DND-41 (cell line): ENCODE data around the gene DLG2.

ENCODE experiments used
- ATAC-seq: fragments of 200-7000 bp; cut with Tn5 transposase; 3 replicates; pipeline ENCODE4 v1.9.1; 2021; ENCODE audit warnings: low read depth; ENCODE audit not compliant: insufficient read depth
- DNase-seq: peaks from one replicate; pipeline ENCODE4 v3.0.0-alpha.2; 2020
- H2AFZ ChIP-seq: 2 replicates; pipeline ENCODE4 v1.6.0; 2012; ENCODE audit warnings: low read depth, low read length
- H3K27ac ChIP-seq: 2 replicates; pipeline ENCODE4 v1.5.1; 2012; ENCODE audit warnings: low read length, inconsistent platforms
- H3K27me3 ChIP-seq: fragments of 200-600 bp; sonication (generic); 2 replicates; pipeline ENCODE4 v1.6.0; 2012; ENCODE audit warnings: low read length, mild to moderate bottlenecking, inconsistent platforms; ENCODE audit not compliant: insufficient read depth, poor library complexity
- H3K36me3 ChIP-seq: 2 replicates; pipeline ENCODE4 v1.5.1; 2012; ENCODE audit warnings: low read length, inconsistent platforms; ENCODE audit not compliant: insufficient read depth
- H3K4me1 ChIP-seq: 2 replicates; pipeline ENCODE4 v1.5.1; 2012; ENCODE audit warnings: mild to moderate bottlenecking, low read length; ENCODE audit not compliant: insufficient read depth
- H3K4me2 ChIP-seq: 2 replicates; pipeline ENCODE4 v1.6.0; 2012; ENCODE audit warnings: mild to moderate bottlenecking, moderate library complexity, low read length, inconsistent platforms; ENCODE audit not compliant: insufficient read depth
- H3K4me3 ChIP-seq, 2 experiments: fragments of 200-600 bp in 1 of 2; shearing (Covaris generic) in 1 of 2; 2 replicates each; pipeline ENCODE4 v1.5.1; 2012 to 2016; ENCODE audit warnings: inconsistent platforms in 2 of 2, low read length in 2 of 2, mild to moderate bottlenecking in 2 of 2, low read depth in 1 of 2, moderate library complexity in 1 of 2
- H3K79me2 ChIP-seq: 2 replicates; pipeline ENCODE4 v1.6.0; 2012; ENCODE audit warnings: low read length, inconsistent platforms; ENCODE audit not compliant: insufficient read depth
- H3K9ac ChIP-seq: 2 replicates; pipeline ENCODE4 v1.6.0; 2012; ENCODE audit warnings: low read depth, mild to moderate bottlenecking, inconsistent platforms, low read length, moderate library complexity
- H3K9me3 ChIP-seq: 2 replicates; pipeline ENCODE4 v1.5.1; 2012; ENCODE audit warnings: low read length, moderate library complexity, mild to moderate bottlenecking, inconsistent platforms; ENCODE audit not compliant: insufficient read depth, severe bottlenecking
- H4K20me1 ChIP-seq: 2 replicates; pipeline ENCODE4 v1.6.0; 2012; ENCODE audit warnings: low read length; ENCODE audit not compliant: insufficient read depth
- EZH2 ChIP-seq: IDR thresholded peaks from 3 replicates; pipeline ENCODE4 v1.6.1; 2012; ENCODE audit warnings: borderline replicate concordance, low read depth, mild to moderate bottlenecking, moderate library complexity, low read length, inconsistent platforms; ENCODE audit not compliant: severe bottlenecking
- TF ChIP-seq, protein P1 (sequence below): IDR thresholded peaks from 2 replicates; pipeline ENCODE4 v1.5.1; 2012; ENCODE audit warnings: borderline replicate concordance, low read length, moderate library complexity, mild to moderate bottlenecking; ENCODE audit not compliant: poor library complexity, severe bottlenecking; ENCODE audit errors: extremely low read depth

The DLG2 gene

GRCh38 chr11:84526250-84526649 lies 1100.9 kb downstream of the DLG2 start:
- Histone ChIP-seq H4K20me1 (no peaks in the 10 kb centered on the region), H3K4me1 (no peaks in the 10 kb centered on the region), H3K27me3 (no peaks in the 10 kb centered on the region), H3K9ac (no peak overlapping the region), H3K4me2 (no peak overlapping the region), H2AFZ (no peak overlapping the region), H3K79me2 (no peaks in the 10 kb centered on the region), H3K36me3 (no peaks in the 10 kb centered on the region), H3K9me3 (no peaks in the 10 kb centered on the region), H3K27ac (no peak overlapping the region), H3K4me3 (no peak overlapping the region)
- no peak for TF ChIP-seq EZH2
- TF ChIP-seq, protein P1, sequence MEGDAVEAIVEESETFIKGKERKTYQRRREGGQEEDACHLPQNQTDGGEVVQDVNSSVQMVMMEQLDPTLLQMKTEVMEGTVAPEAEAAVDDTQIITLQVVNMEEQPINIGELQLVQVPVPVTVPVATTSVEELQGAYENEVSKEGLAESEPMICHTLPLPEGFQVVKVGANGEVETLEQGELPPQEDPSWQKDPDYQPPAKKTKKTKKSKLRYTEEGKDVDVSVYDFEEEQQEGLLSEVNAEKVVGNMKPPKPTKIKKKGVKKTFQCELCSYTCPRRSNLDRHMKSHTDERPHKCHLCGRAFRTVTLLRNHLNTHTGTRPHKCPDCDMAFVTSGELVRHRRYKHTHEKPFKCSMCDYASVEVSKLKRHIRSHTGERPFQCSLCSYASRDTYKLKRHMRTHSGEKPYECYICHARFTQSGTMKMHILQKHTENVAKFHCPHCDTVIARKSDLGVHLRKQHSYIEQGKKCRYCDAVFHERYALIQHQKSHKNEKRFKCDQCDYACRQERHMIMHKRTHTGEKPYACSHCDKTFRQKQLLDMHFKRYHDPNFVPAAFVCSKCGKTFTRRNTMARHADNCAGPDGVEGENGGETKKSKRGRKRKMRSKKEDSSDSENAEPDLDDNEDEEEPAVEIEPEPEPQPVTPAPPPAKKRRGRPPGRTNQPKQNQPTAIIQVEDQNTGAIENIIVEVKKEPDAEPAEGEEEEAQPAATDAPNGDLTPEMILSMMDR, result no peak
- DNase-seq (no peak), ATAC-seq (no peak)

GRCh38 chr11:84524422-84525051 lies 1102.6 kb downstream of the DLG2 start:
- no peak overlapping the region for H3K27ac ChIP-seq
- no peaks in the 10 kb centered on the region for H3K27me3 ChIP-seq
- no peaks in the 10 kb centered on the region for H3K9me3 ChIP-seq
- H3K4me1 ChIP-seq, result no peaks in the 10 kb centered on the region
- H3K36me3 ChIP-seq, result no peaks in the 10 kb centered on the region
- H3K9ac ChIP-seq, result no peak overlapping the region
- ATAC-seq (no peak), DNase-seq (no peak)
- TF ChIP-seq EZH2, result no peak
- TF ChIP-seq, protein P1, result peak; percentile 15
- H2AFZ ChIP-seq, result no peak overlapping the region
- H3K4me2 ChIP-seq, result no peak overlapping the region
- H4K20me1 ChIP-seq, result no peaks in the 10 kb centered on the region
- no peak overlapping the region for H3K4me3 ChIP-seq
- no peaks in the 10 kb centered on the region for H3K79me2 ChIP-seq

- no peaks in the 10 kb centered on the region for H3K27me3 ChIP-seq
- no peak overlapping the region for H2AFZ ChIP-seq
- no peaks in the 10 kb centered on the region for H4K20me1 ChIP-seq
- no peak overlapping the region for H3K4me2 ChIP-seq
- no peak overlapping the region for H3K27ac ChIP-seq
- H3K9me3 ChIP-seq, result no peaks in the 10 kb centered on the region
- H3K4me1 ChIP-seq, result no peaks in the 10 kb centered on the region
- ATAC-seq, result no peak
- H3K4me3 ChIP-seq, result no peak overlapping the region
- no peaks in the 10 kb centered on the region for H3K79me2 ChIP-seq
- H3K9ac ChIP-seq, result no peak overlapping the region
- no peak for TF ChIP-seq EZH2
- TF ChIP-seq, protein P1, result no peak
- H3K36me3 ChIP-seq, result no peaks in the 10 kb centered on the region
- no peak for DNase-seq
Measured at GRCh38 chr11:84522331-84522730, 1104.8 kb downstream of the DLG2 start.

- TF ChIP-seq, protein P1, result no peak
- no peak for TF ChIP-seq EZH2
- Histone ChIP-seq H3K9ac (no peak overlapping the region), H3K9me3 (no peaks in the 10 kb centered on the region), H3K79me2 (no peaks in the 10 kb centered on the region), H3K36me3 (no peaks in the 10 kb centered on the region), H3K4me1 (no peaks in the 10 kb centered on the region), H3K27me3 (no peaks in the 10 kb centered on the region), H3K4me2 (no peak overlapping the region), H3K27ac (no peak overlapping the region), H3K4me3 (no peak overlapping the region), H4K20me1 (no peaks in the 10 kb centered on the region), H2AFZ (no peak overlapping the region)
- ATAC-seq (no peak), DNase-seq (no peak)
Measured at GRCh38 chr11:84518631-84519183, 1108.4 kb downstream of the DLG2 start.
